ENCODE results near the gene AHRR. TPM values are rescaled to one million over a fixed set of nuclear protein-coding genes. Genes with fewer than 3 reads are reported as not detected.

The AHRR gene
- polyA plus RNA-seq, 2 of the 4 experiments (the other 2 are of a cell fraction): 1.2 to 1.7 TPM

Other genes with a start within 250 kb of the AHRR start
- 0.59 and 0.78 TPM in 2 replicates for gene PLEKHG4B, start 229.5 kb upstream of the AHRR start, polyA plus RNA-seq (2011; rRNA removed)
- gene PLEKHG4B, start 229.5 kb upstream of the AHRR start, polyA plus RNA-seq (2017; fragmentation: RNase III; extraction: RNeasy Plus Mini Kit Qiagen cat#74134 plus additional on column Dnase treatment): 0.57 to 0.67 TPM (median 0.66 TPM) in 3 replicates
- gene LRRC14B, start 130.2 kb upstream of the AHRR start, polyA plus RNA-seq (2011; rRNA removed): not detected in 2 replicates
- gene LRRC14B, start 130.2 kb upstream of the AHRR start, polyA plus RNA-seq (2017; fragmentation: RNase III; extraction: RNeasy Plus Mini Kit Qiagen cat#74134 plus additional on column Dnase treatment): not detected in 3 replicates
- gene CCDC127, start 103.6 kb upstream of the AHRR start, polyA plus RNA-seq (2011; rRNA removed): 5.1 and 5.2 TPM in 2 replicates
- 5.6 to 6.2 TPM (median 6.2 TPM) in 3 replicates for gene CCDC127, start 103.6 kb upstream of the AHRR start, polyA plus RNA-seq (2017; fragmentation: RNase III; extraction: RNeasy Plus Mini Kit Qiagen cat#74134 plus additional on column Dnase treatment)
- 115 and 122 TPM in 2 replicates for gene SDHA, start 103.4 kb upstream of the AHRR start, polyA plus RNA-seq (2011; rRNA removed)
- gene SDHA, start 103.4 kb upstream of the AHRR start, polyA plus RNA-seq (2017; fragmentation: RNase III; extraction: RNeasy Plus Mini Kit Qiagen cat#74134 plus additional on column Dnase treatment): 131 to 134 TPM (median 134 TPM) in 3 replicates
- 234 and 273 TPM in 2 replicates for gene PDCD6, start 50.1 kb upstream of the AHRR start, polyA plus RNA-seq (2011; rRNA removed)
- gene PDCD6, start 50.1 kb upstream of the AHRR start, polyA plus RNA-seq (2017; fragmentation: RNase III; extraction: RNeasy Plus Mini Kit Qiagen cat#74134 plus additional on column Dnase treatment): 174 to 184 TPM (median 174 TPM) in 3 replicates
- 20.0 and 25.1 TPM in 2 replicates for gene EXOC3, start 121.5 kb downstream of the AHRR start, polyA plus RNA-seq (2011; rRNA removed)
- 33.6 to 36.2 TPM (median 34.0 TPM) in 3 replicates for gene EXOC3, start 121.5 kb downstream of the AHRR start, polyA plus RNA-seq (2017; fragmentation: RNase III; extraction: RNeasy Plus Mini Kit Qiagen cat#74134 plus additional on column Dnase treatment)
- gene SLC9A3, start 202.7 kb downstream of the AHRR start, polyA plus RNA-seq (2011; rRNA removed): 1.3 and 1.5 TPM in 2 replicates
- 1.3 TPM in 3 replicates for gene SLC9A3, start 202.7 kb downstream of the AHRR start, polyA plus RNA-seq (2017; fragmentation: RNase III; extraction: RNeasy Plus Mini Kit Qiagen cat#74134 plus additional on column Dnase treatment)